ENCODE data around the gene DCAKD.
A peak's percentile ranks its signal among the peaks of the same experiment; 100 is the strongest.

DCAKD gene

GRCh38 chr17:45030733-45031132 lies 20.7 kb downstream of the DCAKD start:
- no peak for DNase-seq (ENCODE audit: low read depth)

DNA sequence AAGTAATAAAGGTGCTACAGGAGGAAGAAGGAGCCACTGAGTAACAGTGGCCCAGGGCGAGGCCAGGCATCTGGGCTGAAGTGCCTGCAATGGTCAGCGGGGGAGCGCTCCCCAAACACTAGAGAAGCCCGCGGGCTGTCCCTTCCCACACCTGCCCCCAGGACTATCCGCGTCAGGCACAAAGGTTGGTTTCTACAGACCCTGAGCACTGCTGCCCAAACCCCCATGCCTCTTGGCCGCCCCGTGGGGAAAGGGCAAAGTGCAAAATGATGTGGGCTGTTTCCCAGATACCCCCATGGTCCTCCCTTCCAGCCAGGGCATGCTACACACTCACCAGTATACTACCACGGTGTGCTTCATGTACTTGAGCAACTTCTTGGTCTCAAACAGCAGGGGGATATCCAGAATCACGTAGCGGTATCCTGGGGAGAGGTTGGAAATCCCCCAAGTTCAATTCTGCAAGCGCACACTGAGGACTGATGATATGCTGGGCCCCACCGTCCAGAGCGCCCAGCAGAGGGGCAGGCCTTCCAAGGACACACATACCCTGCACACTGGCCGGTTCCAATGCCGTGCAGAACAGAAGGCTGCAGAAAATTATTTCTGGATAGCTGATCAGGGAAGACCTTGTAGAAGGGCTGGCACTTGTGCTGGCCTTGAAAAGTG lies 21.5 kb downstream of the DCAKD start:
- no peak for DNase-seq (ENCODE audit: low read depth)

- no peak for DNase-seq (ENCODE audit: low read depth)
These were observed 22.3 kb downstream of the DCAKD start for GRCh38 chr17:45029096-45029495.

- DNase-seq (ENCODE audit: low read depth) = no peak
These were observed 28.6 kb downstream of the DCAKD start for GRCh38 chr17:45022655-45023339.

- no peak for DNase-seq (ENCODE audit: low read depth)
These were observed 29.2 kb downstream of the DCAKD start for GRCh38 chr17:45022288-45022648.

DNA sequence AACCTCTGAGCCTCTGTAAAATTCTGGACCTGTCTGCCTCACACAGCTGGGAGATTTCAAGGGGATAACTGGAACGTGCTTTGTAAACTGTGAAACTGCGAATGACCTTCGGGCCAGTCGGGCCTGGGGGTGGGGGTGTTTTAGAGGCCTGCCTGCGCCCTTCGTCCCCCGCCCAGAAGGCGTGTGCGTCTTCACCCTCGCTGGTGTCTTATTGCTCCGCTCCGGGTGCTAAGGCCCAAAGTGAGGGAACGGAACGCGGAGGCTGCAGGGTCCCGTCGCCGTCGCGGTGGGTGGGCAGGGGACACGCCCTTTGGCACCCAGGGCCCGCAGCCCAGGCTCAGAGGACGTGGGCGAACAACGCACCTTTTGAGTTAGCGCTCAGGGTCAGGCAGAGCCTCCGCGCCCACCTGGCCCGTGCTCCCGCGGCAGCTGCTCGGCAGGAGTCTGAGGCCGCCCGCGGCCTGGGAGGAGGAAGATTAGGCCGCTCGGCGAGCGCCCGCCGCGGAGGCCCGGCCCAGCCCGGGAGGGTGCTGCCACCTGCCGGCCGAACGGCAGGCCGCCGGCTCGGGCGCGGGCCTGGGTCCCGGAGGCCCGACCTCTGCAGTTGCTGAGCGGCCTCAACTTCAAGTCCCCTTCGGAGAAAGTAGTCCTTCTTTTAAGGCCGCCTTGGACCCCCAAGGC lies 29.7 kb downstream of the DCAKD start:
- peak; percentile 41 for DNase-seq (ENCODE audit: low read depth)

GRCh38 chr17:45020354-45021138 lies 30.9 kb downstream of the DCAKD start:
- no peak for DNase-seq (ENCODE audit: low read depth)

- DNase-seq (ENCODE audit: low read depth) = no peak
These were observed 32.4 kb downstream of the DCAKD start for GRCh38 chr17:45018848-45019711.

DNA sequence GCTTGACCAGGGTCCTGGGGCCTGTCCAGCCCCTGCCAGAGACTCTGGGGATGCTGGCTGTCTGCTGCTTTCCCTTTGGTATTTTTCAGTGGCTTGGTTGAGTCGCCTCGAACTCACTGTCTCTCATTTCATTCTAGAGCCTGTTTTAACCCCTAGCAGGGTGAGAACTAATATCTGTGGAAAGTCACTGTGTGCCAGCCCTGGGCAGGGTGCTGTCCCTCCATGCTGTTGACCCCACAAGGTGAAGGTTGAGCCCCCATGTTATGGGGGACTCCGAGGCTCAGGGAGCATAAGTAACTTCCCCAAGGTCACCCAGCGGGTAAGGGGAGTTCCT lies 33.0 kb downstream of the DCAKD start:
- DNase-seq (ENCODE audit: low read depth) = no peak

DNA sequence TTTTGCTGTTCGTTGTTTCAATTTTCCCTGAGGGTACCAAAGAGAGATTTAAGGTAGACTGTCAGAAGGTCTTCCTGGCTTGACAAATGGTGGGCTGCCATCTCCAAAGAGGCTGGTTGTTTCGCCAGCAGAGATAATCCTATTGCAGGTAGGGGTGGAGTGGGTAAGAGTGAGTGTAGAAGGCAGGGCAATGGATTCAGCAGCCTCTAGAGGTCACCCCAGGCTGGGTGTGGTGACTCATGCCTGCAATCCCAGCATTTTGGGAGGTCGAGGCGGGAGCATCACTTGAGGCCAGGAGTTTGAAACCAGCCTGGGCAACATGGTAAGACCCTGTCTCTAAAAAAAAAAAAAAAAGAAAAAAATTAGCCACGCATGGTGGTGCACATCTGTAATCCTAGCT lies 34.6 kb downstream of the DCAKD start:
- no peak for DNase-seq (ENCODE audit: low read depth)

DNA sequence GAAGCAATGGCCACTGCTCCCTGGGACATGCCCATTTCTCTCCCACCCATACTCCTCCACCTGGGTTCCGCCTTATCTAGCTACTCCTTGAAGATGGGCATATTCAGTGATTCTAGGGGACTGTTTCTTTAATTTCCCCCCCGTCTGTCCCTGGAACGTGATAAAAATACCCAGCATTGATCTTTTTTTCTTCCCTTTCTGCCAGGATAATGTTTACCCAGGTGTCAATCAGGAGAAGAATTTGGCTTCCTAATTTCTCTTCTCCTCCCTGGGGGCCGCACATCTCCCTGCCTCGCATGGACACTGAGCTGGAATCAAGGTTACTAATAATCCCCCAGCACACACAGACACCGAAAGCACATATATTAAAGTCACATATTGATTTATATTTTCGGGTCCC lies 35.2 kb downstream of the DCAKD start:
- DNase-seq (ENCODE audit: low read depth) = no peak

- DNase-seq (ENCODE audit: low read depth) = no peak
These were observed 38.1 kb downstream of the DCAKD start for GRCh38 chr17:45013021-45013997.

- DNase-seq (ENCODE audit: low read depth) = no peak
These were observed 39.7 kb downstream of the DCAKD start for GRCh38 chr17:45011767-45012166.

GRCh38 chr17:45009676-45010467 lies 41.6 kb downstream of the DCAKD start:
- DNase-seq (ENCODE audit: low read depth) = no peak

DNA sequence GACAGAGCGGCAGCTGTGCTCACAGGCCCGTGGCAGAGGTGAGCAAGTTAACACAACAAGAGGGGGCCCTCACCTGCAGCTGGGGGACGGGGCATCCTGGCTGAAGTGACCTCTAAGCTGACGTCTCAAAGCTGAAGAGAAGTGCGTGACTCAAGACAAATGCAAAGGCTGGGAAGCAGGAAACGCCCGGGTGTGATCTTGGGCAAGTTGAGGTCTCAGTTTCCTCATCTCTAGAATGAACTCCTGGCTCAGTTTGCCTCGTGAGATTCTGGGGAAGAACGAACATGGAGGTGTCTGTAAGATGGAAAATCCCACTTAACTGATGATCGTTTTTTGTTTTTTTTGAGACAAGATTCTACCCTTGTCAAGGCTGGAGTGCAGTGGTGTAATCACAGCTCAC lies 43.2 kb downstream of the DCAKD start:
- DNase-seq (ENCODE audit: low read depth) = no peak

GRCh38 chr17:45006927-45007461 lies 44.4 kb downstream of the DCAKD start:
- DNase-seq (ENCODE audit: low read depth) = no peak

- no peak for DNase-seq (ENCODE audit: low read depth)
These were observed 45.7 kb downstream of the DCAKD start for GRCh38 chr17:45005700-45006099.

DNA sequence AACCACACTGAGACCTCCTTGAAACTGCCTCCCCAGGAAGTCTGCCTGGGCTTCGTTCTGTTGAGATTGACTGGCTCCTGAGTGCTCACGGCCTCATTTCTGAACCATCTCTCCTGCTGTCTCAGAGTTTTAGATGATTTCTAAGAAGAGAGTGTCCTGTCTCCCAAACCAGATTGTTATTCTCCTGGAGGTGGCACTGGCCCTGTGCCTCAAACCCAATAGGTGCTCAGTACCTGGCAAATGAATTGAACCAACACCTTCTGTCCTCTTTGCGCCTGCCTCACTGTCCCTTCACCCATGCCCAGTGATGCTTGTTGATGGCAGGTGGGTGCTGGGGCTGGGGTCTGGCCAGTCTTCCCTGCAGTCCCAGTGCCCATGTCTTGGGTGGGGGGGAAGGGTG lies 47.0 kb downstream of the DCAKD start:
- no peak for DNase-seq (ENCODE audit: low read depth)

GRCh38 chr17:45003877-45004276 lies 47.6 kb downstream of the DCAKD start:
- no peak for DNase-seq (ENCODE audit: low read depth)

- no peak for DNase-seq (ENCODE audit: low read depth)
These were observed 50.1 kb downstream of the DCAKD start for GRCh38 chr17:45001310-45001709.
